ENCODE data around the gene ITGAD. TPM values are rescaled to one million over a fixed set of nuclear protein-coding genes. Genes with fewer than 3 reads are reported as not detected.

The ITGAD gene
- total and polyA plus RNA-seq, 2 of the 4 experiments (the other 2 are of a cell fraction) = not detected

DNA sequence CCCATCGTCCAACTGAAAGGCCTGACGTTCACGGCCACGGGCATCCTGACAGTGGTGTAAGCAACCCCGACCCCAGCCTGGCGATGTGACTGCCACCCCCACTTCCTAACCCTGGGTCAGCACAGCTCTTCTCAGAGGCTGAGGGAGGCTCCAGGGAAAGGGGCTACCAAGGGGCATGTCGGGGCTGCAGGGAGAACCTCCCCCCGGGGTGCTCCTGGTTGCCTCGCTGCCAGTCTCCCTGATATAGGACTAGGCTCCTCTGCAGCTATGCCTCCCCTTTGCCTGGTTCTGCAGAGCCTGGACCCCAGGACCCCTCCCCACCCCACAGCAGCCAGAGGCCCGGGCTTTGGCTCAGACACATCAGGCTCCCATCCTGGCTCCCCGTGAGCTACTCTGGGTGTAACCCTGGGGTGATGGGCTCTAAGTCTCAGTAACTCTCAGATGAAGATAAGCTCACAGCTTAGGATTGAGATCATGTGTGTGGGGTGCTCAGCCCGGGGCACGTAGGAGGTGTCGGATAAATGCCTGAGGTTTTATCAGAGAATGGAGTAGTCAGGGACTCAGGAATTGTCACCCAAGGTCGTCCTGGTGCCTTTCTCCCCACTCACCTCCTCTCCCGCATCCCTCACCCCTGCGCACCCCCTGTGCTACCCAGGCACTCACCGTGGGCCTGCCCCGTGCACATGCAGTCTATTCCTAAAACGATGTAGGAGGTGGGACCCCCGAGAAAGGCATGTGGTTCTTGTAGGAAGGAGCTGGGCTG, 10.6 kb downstream of the ITGAD start:
- Histone ChIP-seq H3K4me1 (ENCODE audit: control insufficient read depth, insufficient read depth, low read length) (no peaks in the 10 kb centered on the region), H3K23ac (ENCODE audit: low read depth, low read length) (no peak overlapping the region), H2AK9ac (replicated peaks; ENCODE audit: low read depth, low read length, poor library complexity) (no peak overlapping the region), H3K27ac (ENCODE audit: insufficient read depth, low read length) (no peak overlapping the region), H3K4ac (ENCODE audit: low read depth, low read length) (no peak overlapping the region), H3K4me3 (ENCODE audit: insufficient read depth, low read depth, low read length) (peak overlapping the region; percentile 3; the same call in 1 of the 2 replicates), H2BK15ac (ENCODE audit: low read depth, low read length) (no peak overlapping the region), H3K18ac (ENCODE audit: low read depth, low read length) (no peak overlapping the region), H2AK5ac (ENCODE audit: low read depth, low read length) (no peak overlapping the region), H4K5ac (ENCODE audit: low read depth, low read length) (no peak overlapping the region), H4K8ac (ENCODE audit: low read depth in 2 of 2, low read length in 2 of 2) (no peak overlapping the region; a peak in 1 of 4 replicates), H3K79me1 (ENCODE audit: low read depth in 1 of 2, low read length in 2 of 2) (no peaks in the 10 kb centered on the region), H4K91ac (ENCODE audit: insufficient read depth, low read depth, low read length) (no peak overlapping the region), H3K4me2 (ENCODE audit: low read depth, low read length) (no peak overlapping the region; the same call in 1 of the 2 replicates), H3K14ac (replicated peaks; ENCODE audit: low read depth, low read length) (no peak overlapping the region), H2BK20ac (ENCODE audit: low read depth, low read length) (no peak overlapping the region), H3K27me3 (ENCODE audit: control insufficient read depth, insufficient read depth, low read length) (peaks cover 3% of the 10 kb centered on the region), H3K9ac (ENCODE audit: low read depth, low read length) (no peak overlapping the region), H2BK5ac (ENCODE audit: low read depth, low read length, poor library complexity, severe bottlenecking) (no peak overlapping the region), H3K56ac (ENCODE audit: extremely low read depth, insufficient read depth, low read length) (no peak overlapping the region), H4K20me1 (ENCODE audit: insufficient read depth, low read length) (no peaks in the 10 kb centered on the region), H2BK120ac (ENCODE audit: low read depth, low read length) (no peak overlapping the region), H3K9me1 (ENCODE audit: insufficient read depth, low read length) (no peaks in the 10 kb centered on the region), H3K36me3 (ENCODE audit: control insufficient read depth, insufficient read depth, low read length) (no peaks in the 10 kb centered on the region), H3K9me3 (ENCODE audit: control insufficient read depth, insufficient read depth, low read length) (no peaks in the 10 kb centered on the region; the same call in 1 of the 2 replicates), H2AFZ (replicated peaks; ENCODE audit: low read length, poor library complexity) (peak overlapping the region; percentile 65)
- TF ChIP-seq BHLHE40 (IDR thresholded peaks at IDR 0.05; ENCODE audit: low read depth, low read length) (no peak), NFE2L2 (IDR thresholded peaks at IDR 0.05; ENCODE audit: low read depth, low read length) (no peak)
- 62% methylated on average over 3 of the region's 21 CpGs; no CpG with 5 or more reads in 1 of the 2 experiments for WGBS, 2 experiments (ENCODE audit: extremely low coverage in 2 of 2, insufficient read length in 1 of 2)
- no TSS peak for BruUV-seq (replicated peaks)
- ChIA-PET CTCF (no interaction called here), POLR2A (ENCODE audit: unreplicated experiment) (no interaction called here)
- intact Hi-C loops (cut with micrococcal nuclease) = no loop called here
- no peak for DNase-seq
- in situ Hi-C loops (cut with MboI; ENCODE audit: low sequenced_read_pairs) = no loop called here
- no peak for ATAC-seq (ENCODE audit: low read depth)
- dilution Hi-C loops (cut with HindIII; ENCODE audit: low sequenced_read_pairs, unreplicated experiment) = no loop called here
